HG03521 (cell line): Measurements from ENCODE around the gene SNRPN.
"Not testable (repeated sequence)": the region's sequence is repeated elsewhere in the genome, so short reads cannot be mapped to it uniquely, and the experiment has no call there.

Experiments
- ATAC-seq: cut with Tn5 transposase; IDR thresholded peaks from one replicate; pipeline ENCODE4 v1.9.1; 2021; ENCODE audit warnings: mild to moderate bottlenecking, moderate library complexity; ENCODE audit not compliant: unreplicated experiment

SNRPN gene

DNA sequence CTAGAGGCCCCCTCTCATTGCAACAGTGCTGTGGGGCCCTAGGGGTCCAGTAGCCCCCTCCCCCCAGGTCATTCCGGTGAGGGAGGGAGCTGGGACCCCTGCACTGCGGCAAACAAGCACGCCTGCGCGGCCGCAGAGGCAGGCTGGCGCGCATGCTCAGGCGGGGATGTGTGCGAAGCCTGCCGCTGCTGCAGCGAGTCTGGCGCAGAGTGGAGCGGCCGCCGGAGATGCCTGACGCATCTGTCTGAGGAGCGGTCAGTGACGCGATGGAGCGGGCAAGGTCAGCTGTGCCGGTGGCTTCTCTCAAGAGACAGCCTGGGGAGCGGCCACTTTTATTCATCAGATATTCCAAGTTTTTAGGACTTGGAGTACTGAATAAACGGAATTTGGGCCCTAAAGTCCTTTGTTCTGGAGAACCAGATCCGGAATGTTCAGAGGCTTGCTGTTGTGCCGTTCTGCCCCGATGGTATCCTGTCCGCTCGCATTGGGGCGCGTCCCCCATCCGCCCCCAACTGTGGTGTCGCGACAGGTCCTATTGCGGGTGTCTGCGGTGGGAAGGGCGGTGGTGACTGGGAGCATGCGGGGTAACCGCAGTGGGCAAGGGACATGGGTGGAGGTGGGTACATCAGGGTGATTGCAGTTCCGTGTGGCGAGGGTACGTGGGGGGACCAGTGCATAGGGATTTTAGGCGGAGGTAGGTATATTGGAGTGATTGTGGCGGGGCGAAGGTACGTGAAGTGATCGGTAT is at the start of gene SNRPN, which contains the start of gene SNURF:
SNRPN (plus strand) TSS at position 205 of the 748 bp plus-strand sequence. CDS start 19,467 bp downstream, outside the sequence.
SNURF (plus strand) TSS at position 205 of the 748 bp plus-strand sequence; CDS start at position 267, 62 bp downstream.
- peak; percentile 62 for ATAC-seq

DNA sequence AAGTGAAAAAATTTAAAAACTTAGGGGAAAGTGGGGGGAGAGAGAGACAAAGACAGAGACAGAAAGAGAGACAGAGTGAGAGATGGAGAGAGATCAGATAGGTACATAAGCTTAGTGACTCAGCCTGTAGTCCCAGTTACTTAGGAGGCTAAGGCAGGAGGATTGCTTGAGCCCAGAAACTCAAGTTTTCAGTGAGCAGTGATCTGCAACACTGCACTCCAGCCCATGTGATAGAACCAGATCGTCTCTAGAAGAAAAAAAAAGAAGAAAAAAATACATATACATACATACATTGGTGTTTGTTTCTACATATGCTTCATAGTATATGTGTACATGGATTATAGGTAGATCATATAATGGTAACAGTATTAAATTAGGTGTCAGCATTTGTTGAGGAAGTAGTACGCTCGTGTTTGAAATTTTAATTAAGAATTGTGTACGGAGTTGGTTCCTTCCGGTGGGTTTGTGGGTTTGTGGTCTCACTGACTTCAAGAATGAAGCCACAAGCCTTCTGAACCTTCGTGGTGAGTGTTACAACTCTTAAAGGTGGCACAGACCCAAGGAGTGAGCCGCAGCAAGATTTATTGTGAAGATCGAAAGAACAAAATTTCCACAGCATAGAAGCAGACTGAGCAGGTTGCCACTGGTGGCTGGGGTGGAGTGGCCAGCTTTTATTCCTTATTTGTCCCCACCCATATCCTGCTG is 38.3 kb upstream of the SNRPN start:
- ATAC-seq: no peak

DNA sequence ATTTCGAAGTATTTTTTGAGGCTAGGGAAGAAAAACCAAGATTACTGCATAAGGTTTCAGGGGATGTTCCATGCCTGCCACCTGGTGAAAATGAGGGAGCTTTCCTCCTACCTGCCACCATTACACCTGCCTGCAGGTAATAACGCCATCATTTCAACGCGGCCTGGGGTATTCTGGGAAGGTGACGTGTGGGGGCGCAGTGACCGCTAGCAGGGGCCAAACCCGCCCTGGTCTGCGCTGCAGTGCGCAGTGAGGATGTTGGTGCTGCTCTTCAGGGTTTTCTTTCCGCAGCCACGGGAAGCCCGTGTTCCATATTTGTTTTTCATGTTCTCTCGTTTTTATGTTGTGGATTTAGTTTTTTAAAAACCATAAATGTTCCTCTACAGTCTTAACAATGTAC is 37.4 kb upstream of the SNRPN start:
- no peak for ATAC-seq

DNA sequence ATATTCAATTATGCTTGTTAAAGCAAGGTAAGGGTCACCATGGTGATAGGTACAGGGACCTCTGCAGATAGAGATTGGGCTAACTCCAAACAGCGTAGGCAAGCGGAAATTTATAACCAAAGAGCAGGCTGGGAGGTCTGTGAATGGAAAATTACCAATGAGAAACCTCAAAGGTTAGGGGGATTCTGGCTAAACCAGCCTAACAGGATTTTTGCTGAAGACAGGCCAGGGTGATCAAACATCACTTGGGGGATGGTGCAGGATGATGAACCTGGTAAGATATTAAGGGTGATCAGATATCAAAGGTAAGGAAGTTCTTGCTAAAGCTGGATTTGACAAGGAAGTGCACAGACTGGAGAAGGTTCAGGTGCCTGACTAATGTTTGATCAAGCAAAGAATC is 35.3 kb upstream of the SNRPN start:
- no peak for ATAC-seq

DNA sequence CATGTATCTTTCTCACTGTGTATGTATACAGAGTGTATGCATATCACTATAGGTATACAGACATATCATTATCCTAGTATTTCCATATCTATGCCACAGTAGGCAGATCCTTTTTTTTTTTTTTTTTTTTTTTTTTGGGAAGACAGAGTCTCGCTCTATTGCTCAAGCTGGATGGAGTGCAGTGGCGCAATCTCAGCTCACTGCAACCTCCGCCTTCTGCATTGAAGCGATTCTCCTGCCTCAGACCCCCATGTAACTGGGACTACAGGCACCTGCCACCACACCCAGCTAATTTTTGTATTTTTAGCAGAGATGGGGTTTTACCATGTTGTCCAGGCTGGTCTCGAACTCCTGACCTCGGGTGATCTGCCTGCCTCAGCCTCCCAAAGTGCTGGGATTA is 32.0 kb upstream of the SNRPN start:
- not testable (repeated sequence) for ATAC-seq

DNA sequence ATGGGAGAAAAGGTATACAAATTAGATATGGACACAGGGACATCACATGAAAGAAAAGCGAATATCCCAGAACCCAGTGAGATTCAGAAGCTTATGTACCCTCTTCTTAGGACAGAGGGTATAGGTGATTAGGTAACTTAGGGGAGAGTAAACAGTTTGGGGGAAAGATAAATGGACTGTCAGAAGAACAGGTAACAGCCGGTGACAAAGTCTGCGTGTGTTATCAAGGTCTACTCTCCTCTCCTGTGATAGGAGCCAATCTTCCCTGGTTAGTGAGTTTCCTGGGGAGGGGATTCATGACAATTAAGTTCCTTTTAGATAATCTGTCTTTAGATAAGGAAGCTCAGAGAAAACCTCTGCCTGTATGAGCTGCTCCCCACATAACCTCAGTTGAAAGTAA is 30.6 kb upstream of the SNRPN start:
- ATAC-seq: no peak

DNA sequence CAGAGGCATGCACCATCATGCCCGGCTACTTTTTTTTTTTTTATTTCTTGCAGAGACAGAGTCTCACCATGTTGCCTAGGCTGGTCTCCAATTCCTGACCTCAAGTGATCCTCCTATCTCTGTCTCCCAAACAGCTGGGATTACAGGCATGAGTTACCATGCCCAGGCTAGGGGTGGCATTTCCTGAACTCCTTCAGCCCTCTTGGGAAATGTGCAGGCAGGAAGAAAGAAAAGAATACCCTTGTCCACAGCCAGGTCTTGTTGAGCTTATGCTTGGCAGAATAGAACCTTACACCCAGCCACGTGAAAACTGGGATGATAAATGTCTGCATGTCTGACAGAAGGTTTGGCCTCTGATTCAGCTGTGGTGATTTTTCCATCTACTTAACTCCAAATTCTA is 30.2 kb upstream of the SNRPN start:
- no peak for ATAC-seq

DNA sequence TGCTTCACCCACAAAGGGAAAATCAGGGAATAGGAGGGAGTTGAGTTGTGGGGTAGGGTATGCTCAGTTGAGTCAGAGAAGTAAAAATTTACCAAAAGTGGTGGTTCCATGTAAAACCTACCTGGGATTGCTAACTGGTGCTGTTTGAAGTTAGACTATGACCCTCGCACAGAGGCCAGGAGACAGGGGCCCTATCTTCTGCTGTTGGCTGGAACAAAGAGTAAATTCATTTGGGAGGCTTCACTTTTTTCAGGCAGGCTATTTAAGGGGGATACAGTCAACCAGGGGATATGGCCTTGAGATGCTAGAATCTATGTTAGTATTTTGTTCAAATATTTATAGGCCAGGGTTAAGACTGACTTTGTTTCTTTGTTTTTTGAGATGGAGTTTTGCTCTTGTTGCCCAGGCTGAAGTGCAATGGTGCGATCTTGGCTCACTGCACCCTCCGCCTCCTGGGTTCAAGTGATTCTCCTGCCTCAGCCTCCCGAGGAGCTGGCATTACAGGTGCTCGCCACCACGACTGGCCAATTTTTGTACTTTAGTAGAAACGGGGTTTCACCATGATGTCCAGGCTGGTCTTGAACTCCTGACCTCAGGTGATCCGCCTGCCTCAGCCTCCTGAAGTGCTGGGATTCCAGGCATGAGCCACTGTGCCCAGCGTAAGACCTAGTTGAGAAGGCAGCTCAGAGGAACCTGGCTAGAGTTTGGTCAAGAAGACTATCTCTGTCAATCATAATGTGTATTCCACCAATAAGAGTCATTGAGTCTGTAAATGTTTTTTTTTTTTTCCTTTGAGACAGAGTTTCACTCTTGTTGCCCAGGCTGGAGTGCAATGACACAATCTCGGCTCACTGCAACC is 22.7 kb upstream of the SNRPN start:
- ATAC-seq: not testable (repeated sequence)

DNA sequence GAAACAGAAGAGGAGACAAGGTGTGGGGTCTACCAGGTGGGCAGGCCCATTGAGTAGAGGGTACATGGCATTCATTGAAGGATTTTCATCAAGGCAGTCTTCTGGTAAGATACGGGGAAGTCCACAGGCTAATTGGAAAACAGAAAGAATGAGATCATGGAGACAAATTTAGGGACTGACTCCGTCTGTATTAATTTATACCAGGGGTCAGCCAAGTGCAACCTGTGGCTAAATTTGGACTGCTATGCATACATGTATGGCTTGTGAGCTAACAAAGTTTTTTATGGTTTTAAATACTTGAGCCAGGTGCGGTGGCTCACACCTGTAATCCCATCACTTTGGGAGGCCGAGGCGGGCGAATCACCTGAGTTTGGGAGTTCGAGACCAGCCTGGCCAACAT is 21.1 kb upstream of the SNRPN start:
- no peak for ATAC-seq

DNA sequence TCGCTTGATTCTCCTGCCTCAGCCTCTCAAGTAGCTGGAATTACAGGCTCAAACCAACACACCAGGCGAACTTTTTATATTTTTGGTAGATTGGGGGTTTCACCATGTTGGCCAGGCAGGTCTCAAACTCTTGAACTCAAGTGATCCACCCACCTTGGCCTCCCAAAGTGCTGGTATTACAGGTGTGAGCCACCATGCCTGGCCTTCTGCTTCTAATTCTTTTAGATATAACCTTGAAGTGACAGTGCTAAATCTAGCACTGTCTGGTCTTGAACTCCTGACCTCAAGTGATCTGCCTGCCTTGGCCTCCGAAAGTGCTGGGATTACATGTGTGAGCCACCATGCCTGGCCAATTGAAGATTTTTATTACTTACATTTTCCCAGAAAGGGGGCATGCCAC is 16.6 kb upstream of the SNRPN start:
- not testable (repeated sequence) for ATAC-seq

DNA sequence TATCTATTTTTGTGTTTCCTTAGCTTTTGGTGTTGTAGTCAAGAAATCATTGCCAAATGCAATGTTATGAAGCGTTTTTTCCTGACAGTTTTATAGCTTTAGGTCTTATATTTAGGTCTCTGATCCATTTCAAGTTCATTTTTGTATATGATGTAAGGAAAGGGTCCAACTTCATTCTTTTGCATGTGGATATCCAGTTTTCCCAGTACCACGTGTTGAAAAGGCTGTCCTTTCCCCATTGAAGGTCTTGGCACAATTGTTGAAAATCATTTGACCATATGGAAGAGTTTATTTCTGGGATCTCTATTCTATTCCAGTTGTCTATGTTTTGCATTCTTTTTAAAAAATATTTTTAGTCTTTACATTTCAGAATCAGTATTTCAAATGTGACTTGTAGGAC is 14.6 kb upstream of the SNRPN start:
- no peak for ATAC-seq

DNA sequence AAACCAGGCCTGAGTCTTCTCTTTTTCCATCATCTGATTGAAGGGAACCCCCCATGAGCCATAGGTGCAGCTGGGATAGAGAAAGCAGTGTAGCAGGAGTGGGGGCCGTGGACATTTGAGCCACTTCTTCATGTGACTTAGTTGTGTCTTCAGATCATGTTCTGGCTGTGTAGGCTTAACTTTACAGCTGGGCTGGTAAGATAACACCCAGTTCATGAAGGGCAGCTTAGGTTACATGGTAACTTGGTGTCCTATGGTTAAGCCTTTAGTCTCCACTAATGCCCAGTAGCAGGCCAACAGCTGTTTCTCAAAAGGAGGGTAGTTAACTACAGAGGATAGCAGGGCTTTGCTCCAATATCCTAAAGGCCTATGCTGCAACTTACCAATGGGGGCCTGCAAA is 11.4 kb upstream of the SNRPN start:
- ATAC-seq: no peak

DNA sequence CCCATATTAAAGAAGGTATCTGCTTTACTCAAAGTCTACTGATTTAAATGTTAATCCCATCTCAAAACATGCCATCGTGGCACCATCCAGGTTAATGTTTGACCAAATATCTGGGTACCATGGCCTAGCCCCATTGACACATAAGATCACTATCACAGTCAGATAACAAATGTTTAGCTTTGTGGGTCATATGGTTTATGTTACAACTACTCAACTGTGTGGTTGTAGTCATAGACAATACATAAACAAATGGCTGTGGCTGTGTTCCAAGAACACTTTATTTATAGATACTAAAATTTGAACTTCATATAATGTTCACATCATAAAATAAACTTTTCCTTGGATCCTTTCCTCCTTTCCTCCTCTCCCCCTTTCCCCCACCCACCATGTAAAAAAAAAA is 9.8 kb upstream of the SNRPN start:
- no peak for ATAC-seq

DNA sequence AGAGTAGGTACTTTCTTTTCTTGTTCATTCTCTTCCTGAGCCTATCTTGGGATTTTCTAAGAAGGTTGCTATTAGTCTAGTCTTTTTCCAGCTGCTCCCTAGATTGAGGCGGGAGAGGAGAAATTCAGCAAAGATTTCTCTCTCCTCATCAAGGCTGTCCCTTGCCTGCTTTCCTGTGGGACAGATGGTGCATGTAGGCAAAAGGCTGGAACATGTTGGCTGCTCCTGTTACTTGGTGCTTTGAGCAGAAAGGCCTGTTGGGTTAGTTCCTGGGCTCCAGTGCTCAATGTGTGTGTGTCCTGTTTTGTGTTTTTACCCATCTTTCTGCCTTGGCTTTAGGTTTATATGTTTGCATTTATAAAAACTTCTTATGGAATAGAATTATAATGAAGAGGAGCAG is 9.1 kb upstream of the SNRPN start:
- ATAC-seq: no peak

DNA sequence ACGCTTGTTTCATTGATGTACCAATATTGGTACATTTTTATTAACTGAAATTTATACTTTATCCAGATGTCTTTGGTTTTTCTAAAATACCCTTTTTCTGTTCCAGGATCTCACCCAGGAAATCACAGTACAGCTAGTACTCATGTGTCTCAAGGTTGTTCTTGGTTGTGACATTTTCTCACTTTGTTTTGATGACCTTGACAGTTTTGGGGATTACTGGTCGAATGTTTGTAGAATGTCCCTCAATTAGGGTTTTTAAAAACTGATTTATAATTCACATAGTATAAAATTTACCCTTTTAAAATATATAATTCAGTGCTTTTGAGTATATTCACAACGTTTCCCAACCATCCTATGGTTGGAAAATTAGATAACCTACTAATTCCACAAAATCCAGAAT is 6.3 kb upstream of the SNRPN start:
- no peak for ATAC-seq

DNA sequence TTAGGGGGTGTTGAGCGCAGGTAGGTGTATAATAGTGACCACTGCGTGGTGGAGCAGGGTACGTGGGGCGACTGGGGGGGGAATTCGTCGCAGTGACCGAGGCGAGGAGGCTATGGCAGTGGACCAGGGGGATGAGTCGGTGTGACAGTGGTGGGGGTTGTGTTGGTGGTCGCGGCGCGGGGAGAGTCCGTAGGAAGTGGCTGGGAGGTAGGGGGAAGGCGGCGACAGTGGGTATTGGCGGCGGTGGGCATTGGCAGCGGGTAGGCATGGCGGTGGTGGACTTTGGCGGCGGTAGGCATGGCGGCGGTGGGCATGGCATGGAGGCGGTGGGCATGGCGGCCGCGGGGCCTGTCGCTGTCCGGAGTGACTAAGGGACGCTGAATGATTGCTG is 739 bp downstream of the SNRPN start:
- ATAC-seq: no peak

DNA sequence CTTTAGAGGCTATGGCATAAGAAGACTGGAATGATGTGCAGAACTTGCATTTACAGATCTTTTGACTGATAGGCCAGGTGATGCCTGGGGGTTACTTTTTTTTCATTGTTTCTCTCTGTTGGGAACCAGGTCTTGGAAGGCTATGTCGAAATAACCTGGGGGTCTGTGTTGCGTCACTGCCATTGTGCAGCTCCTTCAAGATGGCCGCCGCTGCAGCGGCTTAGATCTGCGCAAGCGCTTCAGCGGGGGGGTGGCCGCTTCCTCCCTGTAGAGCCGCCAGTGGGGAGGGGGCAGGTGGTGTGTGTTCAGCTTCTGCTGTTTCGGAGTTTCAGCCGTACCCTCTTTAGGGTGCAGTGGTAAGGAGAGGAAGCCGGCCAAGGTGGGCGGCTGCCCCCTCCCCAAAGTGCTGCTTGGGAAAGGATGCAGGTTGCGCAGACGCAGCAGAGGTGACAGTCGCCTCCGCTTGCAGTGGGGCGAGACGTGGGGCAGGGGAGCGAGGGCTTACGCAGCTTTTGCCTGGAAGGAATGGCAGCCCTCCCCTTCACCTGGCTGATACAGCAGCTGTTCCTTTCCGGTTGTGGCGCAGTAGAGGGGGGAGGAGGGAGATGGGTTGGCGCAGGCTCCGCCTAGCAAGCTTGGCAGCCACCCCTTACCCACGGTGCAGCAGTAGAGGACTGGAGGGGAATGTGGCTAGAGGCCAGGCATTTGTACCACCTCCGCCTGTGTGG is 1.5 kb downstream of the SNRPN start:
- peak; percentile 44 for ATAC-seq

DNA sequence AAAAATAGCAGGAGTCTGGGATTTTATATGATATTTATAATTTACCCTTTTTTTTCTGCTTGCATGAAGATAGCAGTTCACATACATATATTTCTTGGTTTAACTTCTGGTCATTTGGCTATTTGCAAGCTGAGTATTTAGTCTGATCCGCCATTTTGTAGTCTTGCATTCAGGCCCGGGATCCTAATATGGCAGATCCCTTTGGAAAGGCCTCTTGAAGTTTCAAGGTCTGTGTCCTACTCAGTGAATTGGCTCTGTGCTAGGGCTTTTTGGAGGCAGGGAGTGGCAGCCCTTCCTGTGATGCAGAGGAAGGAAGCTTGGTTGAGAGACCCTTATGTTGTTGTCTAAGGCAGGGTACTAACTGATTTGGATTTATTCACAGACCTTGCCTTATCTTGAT is 2.9 kb downstream of the SNRPN start:
- no peak for ATAC-seq

DNA sequence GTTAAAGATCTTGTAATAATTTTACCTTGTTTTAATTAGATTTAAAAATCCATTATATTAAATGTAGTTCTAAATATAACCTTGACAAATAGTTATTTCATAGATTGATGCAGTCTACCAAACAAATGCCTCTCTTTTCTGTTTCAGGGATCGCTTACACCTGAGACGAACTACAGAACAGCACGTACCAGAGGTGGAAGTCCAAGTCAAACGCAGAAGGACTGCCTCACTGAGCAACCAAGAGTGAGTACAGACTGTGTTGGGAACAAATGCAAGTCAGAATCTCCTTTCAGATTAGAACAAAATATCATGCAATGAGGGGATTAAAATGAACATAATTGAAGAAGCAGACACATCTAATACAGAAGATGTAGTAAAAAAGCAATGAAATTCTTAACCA is 7.2 kb downstream of the SNRPN start:
- no peak for ATAC-seq

DNA sequence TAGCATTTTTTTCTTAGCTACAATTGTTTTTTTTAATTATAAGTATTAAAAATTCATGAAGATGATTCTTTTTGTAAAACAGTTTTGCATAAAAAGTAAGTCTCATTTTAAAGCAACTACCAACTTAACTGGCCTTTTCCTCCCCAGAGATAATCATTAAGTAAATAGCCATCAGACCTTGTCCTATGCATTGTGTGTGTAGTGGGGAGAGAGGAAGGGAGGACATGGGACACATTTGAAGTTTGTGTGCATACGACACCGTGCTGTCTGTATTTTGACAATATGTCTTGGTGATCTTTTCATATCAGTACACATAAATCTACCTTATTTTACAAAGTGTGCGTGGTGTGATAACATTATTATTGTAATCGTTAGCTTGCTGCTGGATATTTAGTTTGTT is 8.1 kb downstream of the SNRPN start:
- ATAC-seq: no peak
